ENCODE data around the gene MBNL1. TPM values are rescaled to one million over a fixed set of nuclear protein-coding genes. Genes with fewer than 3 reads are reported as not detected.

The MBNL1 gene
- total and polyA plus RNA-seq, 2 donors (not counting 3 experiments of a cell fraction or from before 2014, with no cell fraction given) = 179 to 362 TPM

DNA sequence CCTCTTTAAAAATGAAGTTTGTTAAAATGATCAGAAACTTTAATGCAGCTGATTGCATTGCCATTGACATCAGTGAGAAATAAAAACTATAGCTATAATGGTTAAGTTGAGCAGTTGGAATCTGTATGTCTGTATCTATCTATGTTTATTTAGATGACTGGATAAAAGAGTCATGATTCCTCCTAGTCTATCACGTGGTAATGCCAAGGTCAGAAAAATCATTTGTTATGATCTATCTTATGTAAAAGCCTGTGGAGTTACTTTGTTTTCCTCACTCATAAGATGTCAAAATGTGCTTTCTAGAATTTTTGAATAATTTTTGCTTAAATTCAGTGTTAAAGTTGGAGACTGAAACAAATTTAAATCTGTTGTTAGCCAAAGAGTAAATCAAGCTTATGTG lies 63.3 kb downstream of the MBNL1 start:
- H3K4me2 ChIP-seq (ENCODE audit: insufficient read depth, low read length) = no peak overlapping the region
- FAIRE-seq = no peak

More for the DNA sequence above, 63.3 kb downstream of the MBNL1 start:
- intact Hi-C loops (cut with micrococcal nuclease) (loop anchor here (1.0 to 5.0 kb wide), 6 partner anchors 12 to 565 kb away; partner anchors contain the start of gene MBNL1), dilution Hi-C loops (cut with MboI; ENCODE audit: extremely low pct_ligation_motif_present, low sequenced_read_pairs) (no loop called here)
- no peaks in the 10 kb centered on the region for H3K9me1 ChIP-seq (replicated peaks; ENCODE audit: control insufficient read depth, extremely low read depth, insufficient read depth, low read length)
- peaks cover 78% of the 10 kb centered on the region for H3K79me2 ChIP-seq (ENCODE audit: control insufficient read depth, insufficient read depth, low read length)
- H3K27me3 ChIP-seq (ENCODE audit: control insufficient read depth in 2 of 2, insufficient read depth in 2 of 2, low read length in 2 of 2) = no peaks in the 10 kb centered on the region
- no peaks in the 10 kb centered on the region for H4K20me1 ChIP-seq (replicated peaks; ENCODE audit: control insufficient read depth, extremely low read depth, insufficient read depth, low read length)
- BruUV-seq (replicated peaks) = no TSS peak
- H3K9me3 ChIP-seq (replicated peaks; ENCODE audit: control insufficient read depth, insufficient read depth, low read length) = no peaks in the 10 kb centered on the region
- TF ChIP-seq, protein P1, sequence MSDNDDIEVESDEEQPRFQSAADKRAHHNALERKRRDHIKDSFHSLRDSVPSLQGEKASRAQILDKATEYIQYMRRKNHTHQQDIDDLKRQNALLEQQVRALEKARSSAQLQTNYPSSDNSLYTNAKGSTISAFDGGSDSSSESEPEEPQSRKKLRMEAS (IDR thresholded peaks at IDR 0.05; ENCODE audit: insufficient read depth, insufficient read length) = no peak
- TF ChIP-seq EZH2 (IDR thresholded peaks at IDR 0.05; ENCODE audit: borderline replicate concordance, low read depth, low read length, severe bottlenecking) (no peak), FOS (IDR thresholded peaks at IDR 0.05; ENCODE audit: borderline replicate concordance, insufficient read depth, low read length) (no peak), POLR2A (IDR thresholded peaks at IDR 0.05; ENCODE audit: low read depth, low read length) (no peak), GATA2 (IDR thresholded peaks at IDR 0.05; ENCODE audit: insufficient read depth, insufficient read length, low read depth, low read length) (no peak), JUN (IDR thresholded peaks at IDR 0.05; ENCODE audit: borderline replicate concordance, insufficient read depth, insufficient read length, low read depth) (no peak), MYC (IDR thresholded peaks at IDR 0.05; ENCODE audit: low read depth, low read length) (no peak), POLR2AphosphoS5 (IDR thresholded peaks at IDR 0.05; ENCODE audit: insufficient read depth, low read depth, low read length) (no peak)
- TF ChIP-seq, protein P2, sequence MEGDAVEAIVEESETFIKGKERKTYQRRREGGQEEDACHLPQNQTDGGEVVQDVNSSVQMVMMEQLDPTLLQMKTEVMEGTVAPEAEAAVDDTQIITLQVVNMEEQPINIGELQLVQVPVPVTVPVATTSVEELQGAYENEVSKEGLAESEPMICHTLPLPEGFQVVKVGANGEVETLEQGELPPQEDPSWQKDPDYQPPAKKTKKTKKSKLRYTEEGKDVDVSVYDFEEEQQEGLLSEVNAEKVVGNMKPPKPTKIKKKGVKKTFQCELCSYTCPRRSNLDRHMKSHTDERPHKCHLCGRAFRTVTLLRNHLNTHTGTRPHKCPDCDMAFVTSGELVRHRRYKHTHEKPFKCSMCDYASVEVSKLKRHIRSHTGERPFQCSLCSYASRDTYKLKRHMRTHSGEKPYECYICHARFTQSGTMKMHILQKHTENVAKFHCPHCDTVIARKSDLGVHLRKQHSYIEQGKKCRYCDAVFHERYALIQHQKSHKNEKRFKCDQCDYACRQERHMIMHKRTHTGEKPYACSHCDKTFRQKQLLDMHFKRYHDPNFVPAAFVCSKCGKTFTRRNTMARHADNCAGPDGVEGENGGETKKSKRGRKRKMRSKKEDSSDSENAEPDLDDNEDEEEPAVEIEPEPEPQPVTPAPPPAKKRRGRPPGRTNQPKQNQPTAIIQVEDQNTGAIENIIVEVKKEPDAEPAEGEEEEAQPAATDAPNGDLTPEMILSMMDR (IDR thresholded peaks at IDR 0.05; ENCODE audit: extremely low read depth in 1 of 2, insufficient read depth in 1 of 2, low read depth in 1 of 2, low read length in 2 of 2) = no peak
- peak overlapping the region; percentile 68 for H3K9ac ChIP-seq (replicated peaks; ENCODE audit: extremely low read depth, insufficient read depth, low read length)
- H3K27ac ChIP-seq (ENCODE audit: insufficient read depth, low read depth, low read length) = peak overlapping the region; percentile 96
- ChIA-PET CTCF (interaction anchor here (0.7 to 1.7 kb wide), 7 partner anchors 12 to 211 kb away, joined by 3 to 8 read pairs (median 4); no protein-coding TSS in a partner anchor), POLR2A (interaction anchor here (0.6 to 2.2 kb wide), 5 partner anchors 11 to 63 kb away, joined by 3 to 9 read pairs (median 4); partner anchors contain the start of gene MBNL1)
- no peak overlapping the region for H2AFZ ChIP-seq (ENCODE audit: low read depth, low read length)
- no peak for DNase-seq (ENCODE audit: low read depth, low spot score)
- peaks cover 3 to 10% of the 10 kb centered on the region in 2 experiments for H3K36me3 ChIP-seq (ENCODE audit: control insufficient read depth in 2 of 2, extremely low read depth in 1 of 2, insufficient read depth in 2 of 2, low read length in 2 of 2)
- no peak overlapping the region for H3K4me3 ChIP-seq (replicated peaks in 1 of 3; ENCODE audit: insufficient read depth in 1 of 3, low read depth in 1 of 3, low read length in 3 of 3)
- peaks cover 63% of the 10 kb centered on the region for H3K4me1 ChIP-seq (ENCODE audit: control insufficient read depth, extremely low read depth, insufficient read depth, low read length)
